ENCODE data around the gene ACTG2. TPM values are rescaled to one million over a fixed set of nuclear protein-coding genes. Genes with fewer than 3 reads are reported as not detected.
A peak's percentile ranks its signal among the peaks of the same experiment; 100 is the strongest.

Gene ACTG2
- total and polyA plus RNA-seq, 2 experiments from 2014 or later = not detected

GRCh38 chr2:73947412-73948018, 54.7 kb downstream of the ACTG2 start:
- no peak overlapping the region for H3K27ac ChIP-seq
- H3K9me3 ChIP-seq (ENCODE audit: low read depth) = no peaks in the 10 kb centered on the region
- 91 to 94% methylated on average over 5 of the region's 5 CpGs for WGBS, 2 experiments (ENCODE audit: low coverage in 1 of 2, low lambda C conversion rate in 2 of 2, missing lambda C conversion rate in 2 of 2)
- no peak overlapping the region for H3K9ac ChIP-seq
- DNase-seq = no peak
- no peaks in the 10 kb centered on the region for H3K9me2 ChIP-seq (ENCODE audit: insufficient read depth)
- no peak overlapping the region for H3K4me2 ChIP-seq (ENCODE audit: unreplicated experiment)
- in situ Hi-C loops (cut with MboI) = no loop called here
- H3K36me3 ChIP-seq (ENCODE audit: low read depth) = peaks cover 61% of the 10 kb centered on the region
- peaks cover 27% of the 10 kb centered on the region for H4K20me1 ChIP-seq (ENCODE audit: insufficient read depth)
- no peak overlapping the region for H2AFZ ChIP-seq
- H3K27me3 ChIP-seq (replicated peaks; ENCODE audit: insufficient read depth) = no peaks in the 10 kb centered on the region
- no peak overlapping the region for H3K4me3 ChIP-seq
- 0 out of 2 replicates have a peak, but pooled peaks cover 3% of the 10 kb centered on the region for H3K4me1 ChIP-seq (ENCODE audit: insufficient read depth)
- H3F3A ChIP-seq (ENCODE audit: insufficient read depth) = no peaks in the 10 kb centered on the region
- peaks cover 55% of the 10 kb centered on the region for H3K79me2 ChIP-seq (ENCODE audit: insufficient read depth)
- no peak for TF ChIP-seq EZH2 (IDR thresholded peaks at IDR 0.05; ENCODE audit: insufficient read depth, poor library complexity, severe bottlenecking)
- TF ChIP-seq EZH2phosphoT487 (IDR thresholded peaks at IDR 0.05; ENCODE audit: insufficient read depth, low read depth) = no peak

- Histone ChIP-seq H2AFZ (no peak overlapping the region), H3K27ac (no peak overlapping the region), H3K9me2 (ENCODE audit: insufficient read depth) (no peaks in the 10 kb centered on the region), H3K9me3 (ENCODE audit: low read depth) (no peaks in the 10 kb centered on the region), H3K4me3 (no peak overlapping the region), H3K9ac (no peak overlapping the region), H3K36me3 (ENCODE audit: low read depth) (peaks cover 66% of the 10 kb centered on the region), H3K79me2 (ENCODE audit: insufficient read depth) (peaks cover 32% of the 10 kb centered on the region), H3K27me3 (replicated peaks; ENCODE audit: insufficient read depth) (no peaks in the 10 kb centered on the region), H3K4me2 (ENCODE audit: unreplicated experiment) (no peak overlapping the region), H4K20me1 (ENCODE audit: insufficient read depth) (peaks cover 16% of the 10 kb centered on the region), H3F3A (ENCODE audit: insufficient read depth) (no peaks in the 10 kb centered on the region), H3K4me1 (ENCODE audit: insufficient read depth) (0 out of 2 replicates have a peak, but pooled peaks cover 3% of the 10 kb centered on the region)
- no peak for TF ChIP-seq EZH2phosphoT487 (IDR thresholded peaks at IDR 0.05; ENCODE audit: insufficient read depth, low read depth)
- no peak for TF ChIP-seq EZH2 (IDR thresholded peaks at IDR 0.05; ENCODE audit: insufficient read depth, poor library complexity, severe bottlenecking)
- DNase-seq = no peak
- in situ Hi-C loops (cut with MboI) = no loop called here
These were observed 57.0 kb downstream of the ACTG2 start for GRCh38 chr2:73949802-73950201.

GRCh38 chr2:73952499-73953446, 60.0 kb downstream of the ACTG2 start:
- DNase-seq = peak; percentile 68
- H3K9ac ChIP-seq = no peak overlapping the region
- WGBS, 2 experiments (ENCODE audit: low coverage in 1 of 2, low lambda C conversion rate in 2 of 2, missing lambda C conversion rate in 2 of 2) = 86 to 88% methylated on average over 12 of the region's 12 CpGs
- H3K4me1 ChIP-seq (ENCODE audit: insufficient read depth) = 0 out of 2 replicates have a peak, but pooled peaks cover 3% of the 10 kb centered on the region
- TF ChIP-seq EZH2 (IDR thresholded peaks at IDR 0.05; ENCODE audit: insufficient read depth, poor library complexity, severe bottlenecking) (no peak), EZH2phosphoT487 (IDR thresholded peaks at IDR 0.05; ENCODE audit: insufficient read depth, low read depth) (no peak)
- no peaks in the 10 kb centered on the region for H3K27me3 ChIP-seq (replicated peaks; ENCODE audit: insufficient read depth)
- no peaks in the 10 kb centered on the region for H3K9me2 ChIP-seq (ENCODE audit: insufficient read depth)
- in situ Hi-C loops (cut with MboI) = no loop called here
- H3K4me3 ChIP-seq = no peak overlapping the region
- no peak overlapping the region for H3K27ac ChIP-seq
- peaks cover 8% of the 10 kb centered on the region; the same call in 1 of the 2 replicates for H4K20me1 ChIP-seq (ENCODE audit: insufficient read depth)
- no peaks in the 10 kb centered on the region for H3F3A ChIP-seq (ENCODE audit: insufficient read depth)
- H3K9me3 ChIP-seq (ENCODE audit: low read depth) = no peaks in the 10 kb centered on the region
- no peak overlapping the region for H2AFZ ChIP-seq
- peaks cover 4% of the 10 kb centered on the region for H3K79me2 ChIP-seq (ENCODE audit: insufficient read depth)
- H3K4me2 ChIP-seq (ENCODE audit: unreplicated experiment) = no peak overlapping the region
- H3K36me3 ChIP-seq (ENCODE audit: low read depth) = peaks cover 51% of the 10 kb centered on the region

- Histone ChIP-seq H4K20me1 (ENCODE audit: insufficient read depth) (peaks cover 8% of the 10 kb centered on the region; the same call in 1 of the 2 replicates), H3K4me1 (ENCODE audit: insufficient read depth) (0 out of 2 replicates have a peak, but pooled peaks cover 3% of the 10 kb centered on the region), H3K9me3 (ENCODE audit: low read depth) (no peaks in the 10 kb centered on the region), H3K9me2 (ENCODE audit: insufficient read depth) (no peaks in the 10 kb centered on the region), H2AFZ (no peak overlapping the region), H3K4me3 (no peak overlapping the region), H3K4me2 (ENCODE audit: unreplicated experiment) (no peak overlapping the region), H3K27me3 (replicated peaks; ENCODE audit: insufficient read depth) (no peaks in the 10 kb centered on the region), H3K27ac (no peak overlapping the region), H3K79me2 (ENCODE audit: insufficient read depth) (no peaks in the 10 kb centered on the region; the same call in none of the 2 replicates), H3F3A (ENCODE audit: insufficient read depth) (no peaks in the 10 kb centered on the region), H3K9ac (no peak overlapping the region), H3K36me3 (ENCODE audit: low read depth) (peaks cover 42% of the 10 kb centered on the region)
- no peak for TF ChIP-seq EZH2phosphoT487 (IDR thresholded peaks at IDR 0.05; ENCODE audit: insufficient read depth, low read depth)
- TF ChIP-seq EZH2 (IDR thresholded peaks at IDR 0.05; ENCODE audit: insufficient read depth, poor library complexity, severe bottlenecking) = no peak
- DNase-seq = no peak
- WGBS, 2 experiments (ENCODE audit: low coverage in 1 of 2, low lambda C conversion rate in 2 of 2, missing lambda C conversion rate in 2 of 2) = 96 to 99% methylated on average over 5 of the region's 5 CpGs
- in situ Hi-C loops (cut with MboI) = no loop called here
These were observed 63.5 kb downstream of the ACTG2 start for GRCh38 chr2:73956218-73956865.
